Testis (tissue), 2 donors: Measurements from ENCODE around the gene DMAP1.

Experiments
- CTCF ChIP-seq, 3 experiments: fragments of 450-650 bp in 2 of 3; fragments of 200-600 bp in 1 of 3; sonication (generic) in 1 of 3; IDR thresholded peaks; one replicate each; pipeline ENCODE4 v1.5.1; 2016 to 2019; ENCODE audit warnings: antibody characterized with exemption in 3 of 3, mild to moderate bottlenecking in 2 of 3, moderate library complexity in 1 of 3
- POLR2A ChIP-seq: fragments of 450-650 bp; IDR thresholded peaks from one replicate; pipeline ENCODE4 v1.6.1; 2017; ENCODE audit warnings: antibody characterized with exemption, mild to moderate bottlenecking, moderate library complexity

GRCh38 chr1:44220755-44221154 is 7.5 kb downstream of the DMAP1 start:
- TF ChIP-seq CTCF (IDR thresholded peaks at IDR 0.05) (no peak), POLR2A (no peak)
